22Rv1 (cell line): ENCODE data around the gene CD68.

Source experiments
- H3K27ac ChIP-seq: fragments of 450-650 bp; 2 replicates; pipeline ENCODE4 v1.5.1; 2017
- ZFX ChIP-seq: fragments of 450-650 bp; IDR thresholded peaks from 2 replicates; pipeline ENCODE4 v1.6.1; 2017; ENCODE audit warnings: antibody characterized with exemption, borderline replicate concordance
- TF ChIP-seq, protein P1 (sequence below): fragments of 450-650 bp; IDR thresholded peaks from 2 replicates; pipeline ENCODE4 v1.5.1; 2017; ENCODE audit warnings: mild to moderate bottlenecking

CD68 gene

DNA sequence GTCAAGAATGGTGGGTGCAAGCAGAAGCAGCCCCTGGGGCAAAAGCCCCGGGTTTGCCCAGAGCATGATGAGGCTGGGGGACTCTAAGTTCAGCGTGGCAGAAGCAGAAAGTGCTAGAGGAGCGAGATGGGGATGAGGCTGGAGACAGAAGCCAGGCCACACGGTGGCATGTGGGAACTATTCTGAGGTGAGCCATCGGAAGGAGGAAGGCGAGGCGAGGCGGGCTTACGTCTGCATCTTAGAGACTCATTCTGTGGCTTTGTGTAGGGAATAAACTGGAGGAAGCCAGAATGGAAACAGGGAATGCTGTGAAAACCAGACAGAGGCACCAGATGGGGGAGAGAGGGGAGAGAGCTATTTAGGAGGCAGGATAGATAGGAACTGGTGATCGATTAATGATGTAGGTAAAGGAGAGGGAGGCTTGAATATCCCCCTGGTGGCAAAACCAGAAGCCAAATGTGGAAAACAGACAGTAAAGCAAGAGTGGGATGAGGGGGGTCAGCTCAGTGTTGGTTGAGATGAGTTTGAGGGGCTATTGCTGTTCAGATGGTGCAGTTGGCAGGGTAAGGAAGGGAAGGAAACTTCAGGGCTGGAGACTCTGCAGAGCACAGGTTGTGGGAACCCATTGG lies 24.0 kb upstream of the CD68 start:
- no peak overlapping the region for H3K27ac ChIP-seq
- TF ChIP-seq, protein P1, sequence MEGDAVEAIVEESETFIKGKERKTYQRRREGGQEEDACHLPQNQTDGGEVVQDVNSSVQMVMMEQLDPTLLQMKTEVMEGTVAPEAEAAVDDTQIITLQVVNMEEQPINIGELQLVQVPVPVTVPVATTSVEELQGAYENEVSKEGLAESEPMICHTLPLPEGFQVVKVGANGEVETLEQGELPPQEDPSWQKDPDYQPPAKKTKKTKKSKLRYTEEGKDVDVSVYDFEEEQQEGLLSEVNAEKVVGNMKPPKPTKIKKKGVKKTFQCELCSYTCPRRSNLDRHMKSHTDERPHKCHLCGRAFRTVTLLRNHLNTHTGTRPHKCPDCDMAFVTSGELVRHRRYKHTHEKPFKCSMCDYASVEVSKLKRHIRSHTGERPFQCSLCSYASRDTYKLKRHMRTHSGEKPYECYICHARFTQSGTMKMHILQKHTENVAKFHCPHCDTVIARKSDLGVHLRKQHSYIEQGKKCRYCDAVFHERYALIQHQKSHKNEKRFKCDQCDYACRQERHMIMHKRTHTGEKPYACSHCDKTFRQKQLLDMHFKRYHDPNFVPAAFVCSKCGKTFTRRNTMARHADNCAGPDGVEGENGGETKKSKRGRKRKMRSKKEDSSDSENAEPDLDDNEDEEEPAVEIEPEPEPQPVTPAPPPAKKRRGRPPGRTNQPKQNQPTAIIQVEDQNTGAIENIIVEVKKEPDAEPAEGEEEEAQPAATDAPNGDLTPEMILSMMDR: no peak
- no peak for TF ChIP-seq ZFX

DNA sequence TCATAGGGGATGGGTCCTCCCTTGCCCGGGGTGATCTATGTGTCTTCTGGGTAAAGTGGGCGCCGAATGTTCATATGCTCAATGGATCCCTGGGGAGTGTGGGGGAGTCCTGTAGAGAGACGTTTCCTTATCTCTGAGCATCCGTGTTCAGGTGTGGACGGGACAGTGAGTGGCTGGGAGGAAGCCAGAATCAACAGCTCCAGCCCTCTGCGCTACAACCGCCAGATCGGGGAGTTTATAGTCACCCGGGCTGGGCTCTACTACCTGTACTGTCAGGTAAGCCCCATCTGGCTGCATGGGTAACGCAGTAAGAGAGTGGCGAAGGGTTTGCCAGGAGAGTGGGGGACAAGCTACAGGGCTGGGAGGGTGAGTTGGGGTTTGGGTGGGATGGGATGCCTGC lies 22.8 kb upstream of the CD68 start:
- no peak overlapping the region for H3K27ac ChIP-seq
- TF ChIP-seq, protein P1: no peak
- no peak for TF ChIP-seq ZFX

GRCh38 chr17:7557147-7557764 lies 22.2 kb upstream of the CD68 start:
- peak overlapping the region; percentile 93 for H3K27ac ChIP-seq
- TF ChIP-seq ZFX: no peak
- TF ChIP-seq, protein P1: no peak

DNA sequence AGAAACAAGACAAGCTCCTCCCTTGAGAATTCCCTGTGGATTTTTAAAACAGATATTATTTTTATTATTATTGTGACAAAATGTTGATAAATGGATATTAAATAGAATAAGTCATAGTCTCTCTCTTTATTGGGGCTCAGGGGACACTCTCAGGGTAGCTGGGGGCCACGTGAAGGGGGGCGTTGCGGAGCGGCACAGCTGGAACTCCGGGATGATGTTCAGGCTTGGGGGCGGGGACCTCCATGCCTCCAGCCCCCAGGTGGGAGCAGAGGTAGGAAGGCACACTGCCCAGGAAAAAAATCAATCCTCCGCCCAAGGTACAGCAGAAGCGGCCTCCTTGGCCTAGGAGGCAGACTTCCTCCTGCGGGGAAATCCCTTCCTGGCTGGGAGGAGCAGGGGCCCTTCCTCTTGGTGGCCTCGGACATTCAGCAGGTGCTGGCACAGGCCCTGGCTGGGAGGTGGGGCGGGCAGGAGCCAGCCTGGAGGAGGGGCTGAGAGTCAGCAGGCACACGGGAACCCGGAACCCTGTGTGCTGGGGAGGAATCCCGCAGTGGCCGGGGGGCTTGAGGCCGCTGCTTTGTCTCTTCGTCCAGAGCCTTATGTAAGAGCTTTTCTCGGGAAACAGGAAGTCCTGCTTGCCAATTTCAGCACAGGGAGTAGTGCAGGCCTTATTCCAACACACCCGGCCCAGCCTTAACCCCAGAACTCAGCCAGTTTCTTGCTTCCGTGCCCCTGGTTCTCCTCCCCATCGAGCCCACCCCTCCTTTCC lies 21.5 kb upstream of the CD68 start:
- TF ChIP-seq ZFX: no peak
- TF ChIP-seq, protein P1: peak; percentile 14
- H3K27ac ChIP-seq: peak overlapping the region; percentile 93

- no peak for TF ChIP-seq ZFX
- TF ChIP-seq, protein P1: no peak
- peak within 1 kb of the TSS; percentile 93 for H3K27ac ChIP-seq
Observed at GRCh38 chr17:7558544-7559319, 20.7 kb upstream of the CD68 start, which contains the start of gene TNFSF13. Gene TNFSF13 (plus strand): TSS chr17:7558750. CDS start chr17:7559040, 290 bp downstream.

- no peak for TF ChIP-seq ZFX
- TF ChIP-seq, protein P1: no peak
- H3K27ac ChIP-seq: peak overlapping the region; percentile 93
Observed at GRCh38 chr17:7559320-7560171, 19.9 kb upstream of the CD68 start.
